Astrocyte of the spinal cord (primary cell): ENCODE measurements around the gene TMEM132C.

Source experiments
- DNase-seq: peaks from one replicate; pipeline ENCODE4 v3.0.0; 2011; ENCODE audit warnings: low read depth, low spot score
- H3K4me3 ChIP-seq: 2 replicates; pipeline ENCODE4 v1.5.1; 2011; ENCODE audit warnings: low read depth, mild to moderate bottlenecking, low read length, moderate library complexity
- CTCF ChIP-seq: IDR thresholded peaks from 2 replicates; pipeline ENCODE4 v1.5.1; 2012; ENCODE audit warnings: low read depth, mild to moderate bottlenecking, low read length, inconsistent platforms
- in situ Hi-C: cut with HindIII; loops from 2 replicates; pipeline ENCODE4 v1.10.0; 2017; ENCODE audit warnings: low sequenced_read_pairs

Gene TMEM132C

GRCh38 chr12:128385736-128386135 is 118.8 kb downstream of the TMEM132C start:
- in situ Hi-C loops = no loop called here
- no peak overlapping the region for H3K4me3 ChIP-seq
- TF ChIP-seq CTCF = no peak
- DNase-seq = no peak

GRCh38 chr12:128387811-128388422 is 120.9 kb downstream of the TMEM132C start:
- in situ Hi-C loops = no loop called here
- H3K4me3 ChIP-seq = no peak overlapping the region
- TF ChIP-seq CTCF = peak; percentile 32
- no peak for DNase-seq

GRCh38 chr12:128388461-128389000 is 121.6 kb downstream of the TMEM132C start:
- in situ Hi-C loops = no loop called here
- no peak overlapping the region for H3K4me3 ChIP-seq
- TF ChIP-seq CTCF = no peak
- DNase-seq = no peak

GRCh38 chr12:128393346-128393745 is 126.4 kb downstream of the TMEM132C start:
- no peak overlapping the region for H3K4me3 ChIP-seq
- DNase-seq = no peak
- in situ Hi-C loops = no loop called here
- no peak for TF ChIP-seq CTCF

GRCh38 chr12:128394137-128394536 is 127.2 kb downstream of the TMEM132C start:
- no peak overlapping the region for H3K4me3 ChIP-seq
- in situ Hi-C loops = no loop called here
- no peak for TF ChIP-seq CTCF
- no peak for DNase-seq

GRCh38 chr12:128399253-128399652 is 132.3 kb downstream of the TMEM132C start:
- no peak for DNase-seq
- TF ChIP-seq CTCF = no peak
- in situ Hi-C loops = no loop called here
- H3K4me3 ChIP-seq = no peak overlapping the region
